ENCODE results near the gene MALAT1.

Gene MALAT1

DNA sequence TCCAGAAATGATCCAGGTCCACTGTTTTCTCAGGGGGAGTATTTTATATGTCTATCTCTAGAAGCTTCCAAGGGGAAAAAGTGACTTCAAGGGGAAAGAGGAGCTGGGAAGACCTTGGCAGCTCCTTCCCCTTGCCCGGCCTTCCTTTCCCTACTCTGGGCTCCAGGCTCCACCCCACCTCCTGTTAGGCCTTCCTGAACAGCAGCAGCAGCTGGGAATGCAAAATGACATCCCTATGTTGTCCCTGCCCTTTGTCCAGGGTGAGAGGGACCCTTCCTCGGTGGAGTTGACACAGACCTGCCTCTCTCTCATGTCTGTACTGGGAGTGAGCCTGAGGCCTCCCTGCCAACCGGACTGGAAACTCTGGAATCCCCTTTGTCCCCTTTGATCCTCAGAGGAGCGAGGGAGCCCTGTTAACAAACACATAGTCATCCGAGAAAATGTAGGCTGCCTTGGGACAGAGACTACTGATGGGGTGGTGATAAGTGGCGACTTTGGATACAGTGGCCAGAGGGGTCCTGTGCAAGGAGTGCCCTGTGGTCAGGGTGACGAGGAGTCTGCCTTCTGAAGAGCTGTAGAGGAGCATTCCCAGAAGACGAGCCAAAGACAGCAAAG lies 9.0 kb upstream of the MALAT1 start:
- H3K9me3 ChIP-seq (replicated peaks; ENCODE audit: insufficient read depth, low read length): no peaks in the 10 kb centered on the region
- peaks cover 17% of the 10 kb centered on the region; the same call in 1 of the 2 replicates for H3F3A ChIP-seq (ENCODE audit: insufficient read depth, low read length)
- H3K4me3 ChIP-seq (ENCODE audit: low read length): no peak overlapping the region
- H3K4me1 ChIP-seq (ENCODE audit: low read length): peaks cover 31% of the 10 kb centered on the region
- no peak for DNase-seq
- no peak overlapping the region for H2AFZ ChIP-seq (ENCODE audit: low read length)
- H3K27me3 ChIP-seq (replicated peaks; ENCODE audit: insufficient read depth, low read length): no peaks in the 10 kb centered on the region
- H3K27ac ChIP-seq (ENCODE audit: low read length): no peak overlapping the region
- no peak overlapping the region for H3K9ac ChIP-seq (ENCODE audit: low read length)
- H3K4me2 ChIP-seq (ENCODE audit: low read depth, low read length): no peak overlapping the region
- no peaks in the 10 kb centered on the region for H3K9me2 ChIP-seq (replicated peaks; ENCODE audit: insufficient read depth, low read length)
- no peaks in the 10 kb centered on the region for H4K20me1 ChIP-seq (ENCODE audit: insufficient read depth, low read length)
- TF ChIP-seq, protein P1, sequence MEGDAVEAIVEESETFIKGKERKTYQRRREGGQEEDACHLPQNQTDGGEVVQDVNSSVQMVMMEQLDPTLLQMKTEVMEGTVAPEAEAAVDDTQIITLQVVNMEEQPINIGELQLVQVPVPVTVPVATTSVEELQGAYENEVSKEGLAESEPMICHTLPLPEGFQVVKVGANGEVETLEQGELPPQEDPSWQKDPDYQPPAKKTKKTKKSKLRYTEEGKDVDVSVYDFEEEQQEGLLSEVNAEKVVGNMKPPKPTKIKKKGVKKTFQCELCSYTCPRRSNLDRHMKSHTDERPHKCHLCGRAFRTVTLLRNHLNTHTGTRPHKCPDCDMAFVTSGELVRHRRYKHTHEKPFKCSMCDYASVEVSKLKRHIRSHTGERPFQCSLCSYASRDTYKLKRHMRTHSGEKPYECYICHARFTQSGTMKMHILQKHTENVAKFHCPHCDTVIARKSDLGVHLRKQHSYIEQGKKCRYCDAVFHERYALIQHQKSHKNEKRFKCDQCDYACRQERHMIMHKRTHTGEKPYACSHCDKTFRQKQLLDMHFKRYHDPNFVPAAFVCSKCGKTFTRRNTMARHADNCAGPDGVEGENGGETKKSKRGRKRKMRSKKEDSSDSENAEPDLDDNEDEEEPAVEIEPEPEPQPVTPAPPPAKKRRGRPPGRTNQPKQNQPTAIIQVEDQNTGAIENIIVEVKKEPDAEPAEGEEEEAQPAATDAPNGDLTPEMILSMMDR (IDR thresholded peaks at IDR 0.05; ENCODE audit: low read length): no peak
- TF ChIP-seq EZH2phosphoT487 (IDR thresholded peaks at IDR 0.05; ENCODE audit: low read length) (no peak), EZH2 (optimal IDR thresholded peaks at IDR 0.05; ENCODE audit: low read depth, low read length) (no peak)
- no peaks in the 10 kb centered on the region for H3K79me2 ChIP-seq (ENCODE audit: low read length)
- no peaks in the 10 kb centered on the region for H3K36me3 ChIP-seq (replicated peaks; ENCODE audit: insufficient read depth, low read length)

DNA sequence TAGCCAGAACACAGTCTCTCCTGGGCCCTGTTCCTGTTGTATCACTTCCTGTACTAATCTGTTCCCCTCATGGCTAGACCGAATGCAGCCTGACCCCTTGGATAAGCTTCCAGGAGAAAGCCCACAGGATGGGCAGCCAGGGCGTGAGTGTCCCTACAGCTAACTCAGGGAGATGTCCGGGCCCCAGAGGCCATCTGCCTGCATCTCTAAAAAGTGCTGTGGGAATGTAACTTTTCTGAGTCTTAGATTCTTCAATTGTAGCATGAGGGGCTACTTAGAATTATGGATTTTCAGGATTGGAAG lies 7.7 kb upstream of the MALAT1 start:
- Histone ChIP-seq H3K36me3 (replicated peaks; ENCODE audit: insufficient read depth, low read length) (no peaks in the 10 kb centered on the region), H3K9ac (ENCODE audit: low read length) (no peak overlapping the region), H3K9me3 (replicated peaks; ENCODE audit: insufficient read depth, low read length) (no peaks in the 10 kb centered on the region), H3K27me3 (replicated peaks; ENCODE audit: insufficient read depth, low read length) (no peaks in the 10 kb centered on the region), H3K4me3 (ENCODE audit: low read length) (no peak overlapping the region), H4K20me1 (ENCODE audit: insufficient read depth, low read length) (no peaks in the 10 kb centered on the region), H3F3A (ENCODE audit: insufficient read depth, low read length) (peaks cover 18% of the 10 kb centered on the region), H3K27ac (ENCODE audit: low read length) (no peak overlapping the region), H3K79me2 (ENCODE audit: low read length) (peaks cover 6% of the 10 kb centered on the region), H3K4me2 (ENCODE audit: low read depth, low read length) (no peak overlapping the region), H2AFZ (ENCODE audit: low read length) (no peak overlapping the region), H3K9me2 (replicated peaks; ENCODE audit: insufficient read depth, low read length) (no peaks in the 10 kb centered on the region), H3K4me1 (ENCODE audit: low read length) (peaks cover 33% of the 10 kb centered on the region)
- TF ChIP-seq, protein P1 (IDR thresholded peaks at IDR 0.05; ENCODE audit: low read length): no peak
- no peak for TF ChIP-seq EZH2phosphoT487 (IDR thresholded peaks at IDR 0.05; ENCODE audit: low read length)
- no peak for TF ChIP-seq EZH2 (optimal IDR thresholded peaks at IDR 0.05; ENCODE audit: low read depth, low read length)
- no peak for DNase-seq

DNA sequence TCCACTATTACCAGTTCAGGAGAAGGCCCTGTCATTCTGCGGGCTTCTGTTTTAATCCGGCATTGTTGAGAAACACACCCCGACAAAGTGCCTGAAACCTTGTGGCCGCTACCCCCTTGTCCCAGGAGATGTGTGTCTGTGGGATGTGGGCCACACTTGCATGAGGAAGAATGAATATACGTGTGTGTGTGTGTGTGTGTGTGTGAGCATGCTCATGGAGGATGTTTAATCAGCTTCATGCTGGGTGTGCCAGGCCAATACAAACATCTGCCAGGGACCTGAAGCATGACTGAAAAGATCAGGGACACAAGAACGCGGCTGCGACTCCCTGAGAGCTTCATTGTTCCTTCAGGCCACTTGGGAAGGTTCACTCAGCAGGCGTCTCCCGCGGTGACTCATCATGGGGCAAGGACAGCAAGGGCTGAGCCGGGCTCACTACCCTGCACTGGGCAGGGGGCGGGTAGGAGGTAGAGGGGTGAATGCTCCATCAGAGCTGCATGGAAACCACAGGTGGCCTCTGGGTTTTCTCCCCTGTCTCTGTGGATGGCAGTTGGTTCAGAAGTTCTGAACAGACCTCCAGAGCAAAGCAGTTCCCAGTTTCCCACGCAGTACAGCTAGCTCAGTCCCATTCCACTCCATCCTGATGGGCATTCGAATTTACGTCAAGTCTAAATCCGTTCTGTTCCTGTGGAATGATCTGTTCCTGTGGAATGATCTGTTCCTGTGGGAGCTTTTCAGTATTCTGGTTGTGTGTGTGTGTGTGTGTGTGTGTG lies 7.0 kb upstream of the MALAT1 start:
- H4K20me1 ChIP-seq (ENCODE audit: insufficient read depth, low read length): no peaks in the 10 kb centered on the region
- H3K4me1 ChIP-seq (ENCODE audit: low read length): peaks cover 38% of the 10 kb centered on the region
- TF ChIP-seq EZH2phosphoT487 (IDR thresholded peaks at IDR 0.05; ENCODE audit: low read length): no peak
- TF ChIP-seq, protein P1 (IDR thresholded peaks at IDR 0.05; ENCODE audit: low read length): no peak
- no peak for TF ChIP-seq EZH2 (optimal IDR thresholded peaks at IDR 0.05; ENCODE audit: low read depth, low read length)
- peaks cover 13% of the 10 kb centered on the region for H3K79me2 ChIP-seq (ENCODE audit: low read length)
- H2AFZ ChIP-seq (ENCODE audit: low read length): no peak overlapping the region
- H3K9me2 ChIP-seq (replicated peaks; ENCODE audit: insufficient read depth, low read length): no peaks in the 10 kb centered on the region
- no peaks in the 10 kb centered on the region for H3K9me3 ChIP-seq (replicated peaks; ENCODE audit: insufficient read depth, low read length)
- no peak for DNase-seq
- H3K4me3 ChIP-seq (ENCODE audit: low read length): no peak overlapping the region
- no peaks in the 10 kb centered on the region for H3K36me3 ChIP-seq (replicated peaks; ENCODE audit: insufficient read depth, low read length)
- H3K4me2 ChIP-seq (ENCODE audit: low read depth, low read length): no peak overlapping the region
- H3K9ac ChIP-seq (ENCODE audit: low read length): no peak overlapping the region
- H3K27ac ChIP-seq (ENCODE audit: low read length): no peak overlapping the region
- H3F3A ChIP-seq (ENCODE audit: insufficient read depth, low read length): peaks cover 25% of the 10 kb centered on the region
- no peaks in the 10 kb centered on the region for H3K27me3 ChIP-seq (replicated peaks; ENCODE audit: insufficient read depth, low read length)

All from MM.1S (cell line).